IPS-NIHi7 (cell line): Measurements from ENCODE around the gene ANKRD39.

Experiments used
- DNase-seq: peaks from one replicate; pipeline ENCODE4 v3.0.0; 2012; ENCODE audit warnings: mixed read lengths; ENCODE audit errors: extremely low spot score

The ANKRD39 gene

DNA sequence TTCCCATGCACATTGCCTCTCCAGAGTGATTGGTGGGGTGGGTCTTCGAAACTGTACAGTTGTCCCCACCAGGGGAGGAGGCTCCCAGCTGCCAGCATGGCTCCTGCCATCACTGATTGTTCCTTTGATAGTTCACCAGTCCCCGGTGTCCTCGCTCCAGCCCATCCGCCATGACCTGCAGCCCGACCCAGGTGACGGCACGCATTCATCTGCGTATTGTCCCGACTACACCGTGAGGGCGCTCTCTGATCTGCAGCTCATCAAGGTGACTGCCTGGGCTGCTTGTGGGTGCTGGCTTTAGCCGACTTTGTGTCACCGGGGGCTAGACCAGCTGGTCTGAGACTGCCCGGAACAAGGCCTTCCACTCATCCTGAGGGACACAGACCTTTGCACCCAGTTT lies 29.4 kb downstream of the ANKRD39 start:
- DNase-seq = no peak

DNA sequence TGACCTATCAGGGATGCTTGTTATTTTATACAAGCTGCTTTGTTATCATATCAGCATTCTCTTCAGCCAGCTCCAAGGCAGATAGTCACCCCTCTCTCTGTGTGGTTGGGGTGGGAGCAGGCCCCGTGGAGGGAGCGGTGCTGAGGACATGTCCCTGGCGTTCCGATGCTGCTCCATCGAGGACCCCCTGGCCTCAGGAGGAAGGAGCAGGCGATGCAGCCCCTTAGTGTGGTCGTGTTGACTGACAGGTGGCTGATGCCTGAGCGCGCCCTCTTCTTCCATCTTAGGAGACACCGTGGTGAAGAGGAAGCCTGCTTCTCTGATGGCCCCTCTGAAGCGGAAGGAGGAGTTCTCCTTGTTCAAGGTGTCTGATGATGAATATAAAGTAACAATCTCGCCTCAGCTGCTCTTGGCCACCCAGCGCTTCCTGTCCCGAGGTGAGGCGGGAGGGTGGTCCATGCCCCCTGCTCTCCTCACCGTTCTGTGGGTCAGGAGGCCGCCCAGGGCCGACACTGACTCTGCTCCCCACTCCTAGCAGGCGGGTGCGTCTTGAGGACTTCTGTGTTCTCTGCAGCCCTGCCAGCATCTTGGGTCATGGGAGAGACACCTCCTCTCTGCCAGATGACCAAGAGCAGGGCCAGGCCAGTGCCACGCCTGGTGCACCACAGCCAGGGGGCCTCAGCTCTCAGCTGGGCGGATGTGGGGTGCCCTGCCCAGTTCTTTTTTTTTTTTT lies 31.1 kb downstream of the ANKRD39 start:
- DNase-seq = no peak

DNA sequence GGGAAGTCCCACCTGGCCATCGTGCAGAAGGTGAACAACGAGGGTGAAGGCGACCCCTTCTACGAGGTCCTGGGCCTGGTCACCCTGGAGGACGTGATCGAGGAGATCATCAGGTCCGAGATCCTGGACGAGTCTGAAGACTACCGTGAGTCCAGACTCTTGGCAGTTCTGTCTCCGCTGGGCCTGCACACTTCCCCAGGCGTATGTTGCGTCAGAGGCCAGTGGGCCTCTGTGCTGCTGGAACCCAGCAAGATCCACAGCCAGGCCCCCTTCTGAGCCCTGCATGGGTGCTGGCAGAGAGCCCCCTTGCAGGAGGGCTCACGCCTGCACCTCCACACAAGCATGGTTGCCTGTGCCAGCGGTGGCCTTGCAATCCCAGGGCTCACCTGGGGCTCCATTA lies 32.8 kb downstream of the ANKRD39 start:
- no peak for DNase-seq

DNA sequence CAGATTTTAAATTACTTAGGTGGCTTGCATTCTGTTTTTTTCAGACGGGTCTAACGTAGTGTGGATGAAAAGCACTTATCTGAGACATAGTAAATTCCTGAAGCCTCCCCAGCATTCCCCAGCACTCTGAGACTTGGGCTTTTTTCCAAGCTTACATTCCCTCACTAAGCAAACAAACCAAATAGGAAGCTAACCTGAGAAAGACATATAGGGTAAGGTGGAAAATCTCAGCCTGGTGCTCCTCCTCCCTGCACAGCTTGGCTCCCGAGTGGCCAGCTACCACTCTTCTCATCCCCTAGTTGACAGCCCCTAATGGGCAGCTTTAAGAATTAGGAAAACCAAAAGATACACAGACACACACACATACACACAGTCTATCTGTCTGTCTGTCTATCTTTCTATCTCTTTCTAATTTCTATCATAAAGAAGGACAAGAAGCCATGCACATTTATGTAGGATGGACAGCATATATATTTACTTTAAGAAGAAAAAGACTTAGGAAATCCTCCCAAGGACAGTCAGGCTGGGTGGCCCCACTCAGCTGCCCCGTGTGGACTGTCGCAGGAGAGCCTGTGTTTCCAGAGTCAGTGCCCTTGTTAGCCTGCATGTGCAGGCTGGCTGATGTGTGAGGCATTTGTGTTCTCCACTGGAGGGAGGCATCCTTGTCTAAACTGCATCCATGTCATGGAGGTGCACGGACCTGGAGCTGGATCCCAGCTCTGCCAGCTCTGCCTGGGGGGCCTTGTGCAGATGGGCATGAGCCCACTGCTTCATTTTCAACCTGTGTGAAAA lies 33.5 kb downstream of the ANKRD39 start:
- no peak for DNase-seq

DNA sequence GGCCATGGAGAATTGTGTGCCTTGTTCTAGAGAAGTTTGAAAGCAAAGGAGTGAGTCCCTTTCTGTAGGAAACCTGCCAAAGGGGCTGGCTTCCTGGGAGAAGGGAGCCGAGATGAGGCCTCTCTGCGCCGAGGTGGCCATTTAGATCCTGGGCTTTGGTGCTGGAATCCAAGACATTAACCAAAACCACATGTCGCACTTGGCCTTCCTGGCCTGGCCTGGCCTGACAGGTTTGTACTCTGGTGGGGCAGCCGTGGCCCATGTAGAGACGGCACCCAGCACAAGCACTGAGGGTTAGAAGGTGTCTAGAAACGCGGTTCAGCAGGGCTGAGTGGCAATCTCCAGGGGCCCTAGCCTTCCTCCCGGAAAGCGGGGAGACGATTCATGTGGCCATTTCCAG lies 34.6 kb downstream of the ANKRD39 start:
- no peak for DNase-seq

DNA sequence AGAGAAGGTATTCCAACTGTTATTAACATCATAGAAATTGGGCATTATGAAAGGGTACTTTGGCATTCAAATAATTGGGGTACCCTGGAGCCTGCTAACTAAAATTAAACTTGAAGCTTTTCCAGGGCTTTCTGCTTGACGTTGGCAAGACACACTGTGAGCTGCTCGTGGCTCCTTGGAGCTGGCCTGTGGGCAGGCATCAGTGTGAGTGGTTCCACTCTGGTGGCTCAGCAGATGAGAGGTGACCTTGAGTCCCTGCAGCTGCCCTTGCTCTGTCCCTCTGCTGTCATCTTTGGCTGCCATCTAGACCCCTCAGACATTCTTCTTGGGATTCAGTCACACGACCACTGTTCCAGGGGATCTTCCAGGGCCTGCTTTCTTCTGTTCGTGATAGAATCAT lies 35.0 kb downstream of the ANKRD39 start:
- DNase-seq = no peak

DNA sequence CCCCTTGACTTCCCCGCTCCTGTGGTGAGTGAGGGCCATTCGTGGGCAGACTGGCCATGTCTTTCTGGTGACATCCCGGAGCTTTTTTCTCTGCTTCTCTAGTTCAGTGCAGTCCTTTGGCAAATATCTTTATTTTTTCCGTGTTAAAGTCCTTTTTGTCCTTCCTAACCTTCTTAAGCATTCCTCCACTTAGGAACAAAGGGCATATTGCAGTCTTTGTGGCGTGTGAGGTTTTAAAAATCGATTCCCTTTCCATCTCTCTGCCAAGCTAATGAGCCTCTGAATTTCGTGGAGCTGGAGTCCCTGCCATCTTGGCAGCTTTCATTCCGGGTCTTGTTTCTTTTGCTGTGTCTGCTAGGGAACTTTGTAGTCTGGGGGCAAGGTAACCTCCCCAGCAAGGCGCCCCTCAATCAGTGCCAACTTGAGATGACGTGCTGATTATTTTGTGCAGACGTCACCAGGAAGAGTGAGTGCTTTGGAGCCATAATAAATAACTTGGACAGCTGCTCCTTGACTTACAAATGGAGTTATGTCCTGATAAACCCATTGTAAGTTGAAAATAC lies 36.6 kb downstream of the ANKRD39 start:
- DNase-seq = no peak

DNA sequence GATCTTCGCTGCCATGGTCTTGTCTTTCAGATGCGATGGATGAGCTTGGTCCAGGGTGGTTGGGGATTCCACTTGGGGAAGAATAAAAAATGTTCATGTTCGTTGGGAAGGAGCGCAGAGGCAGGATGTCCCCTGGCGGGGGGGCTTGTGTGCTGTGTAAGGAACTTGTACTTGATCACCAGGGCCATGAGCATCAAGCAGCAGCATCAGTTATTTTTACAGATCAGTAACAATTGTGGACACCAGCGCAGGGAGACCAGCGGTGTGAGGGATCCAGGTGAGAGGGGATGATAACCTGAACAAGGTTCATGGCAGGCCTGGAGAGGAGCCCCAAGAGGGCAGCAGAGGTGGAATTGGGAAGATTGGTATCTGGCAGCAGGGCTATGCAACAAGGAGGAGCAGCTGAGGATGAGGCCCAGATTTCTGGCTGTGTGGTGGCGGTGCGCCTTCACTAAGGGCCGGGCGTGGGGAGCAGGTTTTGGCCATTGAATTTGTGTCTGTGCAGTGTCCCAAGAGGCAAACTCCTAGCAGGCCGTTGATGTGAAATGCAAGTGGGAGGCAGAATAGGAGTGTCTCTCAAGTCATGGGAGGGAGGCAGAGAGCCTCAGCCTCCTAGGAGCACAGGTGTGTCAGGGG lies 37.8 kb downstream of the ANKRD39 start:
- DNase-seq = no peak

DNA sequence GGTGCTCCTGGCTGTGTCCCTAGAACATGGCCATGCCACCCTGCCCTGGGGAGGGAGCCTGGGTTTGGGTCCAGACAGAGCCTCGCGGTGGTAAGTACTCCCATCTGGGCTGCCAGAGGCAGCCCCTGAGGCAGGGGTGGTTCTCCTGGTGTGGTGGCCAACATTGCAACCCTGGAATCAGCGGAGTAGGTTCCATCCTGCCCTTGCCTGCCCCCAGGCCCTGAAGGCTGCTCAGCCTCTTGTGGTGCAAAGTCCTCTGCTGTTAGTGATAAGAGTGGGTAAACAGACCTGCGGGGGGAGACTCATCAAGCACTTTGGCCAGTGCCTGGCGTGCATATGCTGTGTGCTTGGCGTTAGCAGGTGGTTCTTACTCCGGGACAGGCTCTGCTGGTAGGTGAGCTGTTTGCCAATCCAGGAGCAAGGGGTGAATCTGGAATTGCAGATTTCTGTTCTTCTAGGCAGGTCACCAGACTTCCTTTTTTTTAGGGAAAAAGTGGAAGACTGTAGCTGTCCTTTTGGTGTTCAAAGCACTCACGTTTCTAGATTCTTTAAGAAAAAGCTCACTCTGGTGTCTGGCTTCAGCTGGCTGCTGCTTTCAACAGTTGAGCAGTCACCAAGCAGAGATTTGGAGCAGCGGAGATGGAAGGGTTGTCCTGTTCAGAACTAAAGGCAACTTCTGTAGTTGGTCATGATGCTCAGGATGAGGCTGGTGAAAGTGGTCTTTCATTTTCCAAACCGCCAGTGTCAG lies 38.5 kb downstream of the ANKRD39 start:
- peak; percentile 33 for DNase-seq

DNA sequence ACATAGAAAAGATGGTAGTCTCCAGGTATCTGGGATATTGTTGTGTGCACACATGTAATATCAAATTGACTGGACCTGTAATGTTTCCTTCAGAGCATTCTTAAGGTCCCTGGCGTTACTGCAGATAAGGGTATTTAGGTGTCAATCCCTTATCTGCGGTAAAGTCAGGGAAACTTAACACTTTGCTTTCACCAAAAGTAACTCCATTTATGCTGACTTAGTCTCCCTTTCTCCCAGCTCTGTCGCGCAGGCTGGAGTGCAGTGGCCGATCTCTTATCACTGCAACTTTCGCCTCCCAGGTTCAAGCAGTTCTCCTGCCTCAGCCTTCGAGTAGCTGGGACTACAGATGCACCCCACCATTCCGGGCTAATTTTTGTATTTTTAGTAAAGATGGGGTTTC lies 39.9 kb downstream of the ANKRD39 start:
- no peak for DNase-seq

DNA sequence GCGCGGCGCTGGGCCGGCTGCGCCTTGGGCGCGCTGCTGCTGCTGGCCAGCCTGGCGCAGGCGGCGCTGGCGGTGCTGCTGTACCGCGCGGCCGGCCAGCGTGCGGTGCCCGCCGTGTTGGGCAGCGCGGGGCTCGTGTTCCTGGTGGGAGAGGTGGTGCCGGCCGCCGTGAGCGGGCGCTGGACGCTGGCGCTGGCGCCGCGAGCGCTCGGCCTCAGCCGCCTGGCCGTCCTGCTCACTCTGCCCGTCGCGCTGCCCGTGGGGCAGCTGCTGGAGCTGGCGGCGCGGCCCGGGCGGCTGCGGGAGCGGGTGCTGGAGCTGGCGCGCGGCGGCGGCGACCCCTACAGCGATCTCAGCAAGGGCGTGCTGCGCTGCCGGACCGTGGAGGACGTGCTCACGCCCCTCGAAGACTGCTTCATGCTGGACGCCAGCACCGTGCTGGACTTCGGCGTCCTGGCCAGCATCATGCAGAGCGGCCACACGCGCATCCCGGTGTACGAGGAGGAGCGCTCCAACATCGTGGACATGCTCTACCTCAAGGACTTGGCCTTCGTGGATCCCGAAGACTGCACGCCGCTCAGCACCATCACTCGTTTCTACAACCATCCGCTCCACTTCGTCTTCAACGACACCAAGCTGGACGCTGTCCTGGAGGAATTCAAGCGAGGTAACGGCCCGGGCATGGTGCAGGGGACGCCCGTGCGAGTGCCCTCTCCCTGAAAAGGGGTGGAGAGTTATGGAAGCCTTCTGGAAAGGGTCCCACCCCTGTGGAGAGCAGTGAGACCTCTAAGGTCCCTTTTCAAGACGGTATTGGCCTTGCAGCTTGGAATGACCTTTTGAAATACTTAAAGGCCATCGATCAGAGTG lies 40.7 kb downstream of the ANKRD39 start:
- no peak for DNase-seq

DNA sequence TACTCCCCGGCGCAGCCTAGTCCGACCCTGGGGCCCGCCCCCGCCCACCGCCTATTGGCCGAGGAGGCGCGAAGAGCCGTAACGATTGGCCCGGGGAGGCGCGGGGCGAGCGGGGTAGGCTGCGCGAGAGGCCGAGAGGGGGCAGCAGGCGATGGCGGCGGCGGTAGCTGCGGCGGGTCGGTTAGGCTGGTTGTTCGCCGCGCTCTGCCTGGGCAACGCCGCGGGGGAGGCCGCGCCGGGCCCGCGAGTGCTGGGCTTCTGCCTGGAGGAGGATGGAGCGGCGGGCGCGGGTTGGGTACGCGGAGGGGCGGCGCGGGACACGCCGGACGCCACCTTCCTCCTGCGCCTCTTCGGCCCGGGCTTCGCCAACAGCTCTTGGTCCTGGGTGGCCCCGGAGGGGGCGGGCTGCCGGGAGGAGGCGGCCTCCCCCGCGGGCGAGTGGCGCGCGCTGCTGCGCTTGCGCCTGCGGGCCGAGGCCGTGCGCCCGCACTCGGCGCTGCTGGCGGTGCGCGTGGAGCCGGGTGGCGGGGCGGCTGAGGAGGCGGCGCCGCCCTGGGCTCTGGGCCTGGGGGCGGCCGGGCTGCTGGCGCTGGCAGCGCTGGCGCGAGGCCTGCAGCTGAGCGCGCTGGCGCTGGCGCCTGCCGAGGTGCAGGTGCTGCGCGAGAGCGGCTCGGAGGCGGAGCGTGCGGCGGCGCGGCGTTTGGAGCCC lies 41.5 kb downstream of the ANKRD39 start, which contains the start of gene CNNM3:
TSS of gene CNNM3 (plus strand) at position 142 of the 709 bp plus-strand sequence. CDS start at position 152, 10 bp downstream.
- peak; percentile 99 for DNase-seq

DNA sequence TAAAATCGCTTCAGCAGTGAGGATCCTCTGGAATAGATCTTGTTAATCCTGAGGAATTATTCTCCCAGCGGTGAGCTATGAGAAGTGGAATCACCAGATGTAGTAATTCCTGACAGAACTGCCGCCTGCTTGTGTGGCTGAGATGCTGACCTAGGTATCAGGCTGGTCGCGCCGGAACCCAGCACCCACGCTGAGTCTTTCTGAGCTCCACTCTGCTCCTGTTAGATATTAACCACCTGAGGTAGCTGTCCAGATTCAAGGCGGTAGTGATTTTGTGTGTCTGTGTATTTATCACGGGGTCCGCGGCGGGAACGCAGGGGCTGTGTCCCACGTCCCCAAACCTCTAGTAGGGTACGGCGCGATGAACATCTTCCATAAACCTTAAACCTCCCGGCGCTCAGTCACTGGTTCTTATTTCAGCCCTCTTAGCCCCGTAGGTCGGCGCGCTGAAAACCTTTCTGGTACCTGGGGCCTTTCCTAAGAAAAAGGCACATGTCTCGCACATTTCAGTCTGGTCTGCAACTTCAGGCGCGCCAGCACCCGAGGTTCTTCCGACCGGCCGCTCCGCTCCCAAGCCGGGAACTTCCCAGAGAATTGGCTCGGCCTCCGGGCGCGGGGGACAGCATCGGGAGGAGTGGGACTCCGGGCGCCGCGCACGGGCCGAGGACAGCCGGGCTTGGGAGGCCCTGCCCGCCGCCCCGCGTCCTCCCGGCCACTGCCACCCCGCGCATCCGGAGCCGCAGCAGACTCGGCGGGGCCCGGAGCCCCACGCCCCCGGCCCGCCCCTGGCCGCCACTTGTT lies 42.3 kb downstream of the ANKRD39 start:
- peak; percentile 31 for DNase-seq

DNA sequence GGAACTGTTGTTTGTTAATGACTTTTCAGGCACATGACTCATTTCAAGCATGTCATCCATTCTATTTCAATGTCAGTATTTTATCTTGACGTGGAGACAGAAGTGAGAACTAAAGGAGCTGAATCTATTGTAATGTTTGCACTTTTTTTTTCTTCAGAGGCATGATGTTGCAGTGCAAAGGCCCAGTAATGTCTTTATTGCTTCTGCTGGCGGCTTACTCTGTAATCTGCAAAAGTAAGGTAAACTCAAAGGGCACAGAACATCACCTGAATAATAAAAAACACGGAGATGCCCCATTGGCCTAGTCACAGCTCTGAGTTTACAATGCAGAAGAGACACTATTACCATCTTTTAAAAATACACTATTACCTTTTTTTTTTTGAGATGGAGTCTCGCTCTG lies 44.2 kb downstream of the ANKRD39 start:
- DNase-seq = no peak

DNA sequence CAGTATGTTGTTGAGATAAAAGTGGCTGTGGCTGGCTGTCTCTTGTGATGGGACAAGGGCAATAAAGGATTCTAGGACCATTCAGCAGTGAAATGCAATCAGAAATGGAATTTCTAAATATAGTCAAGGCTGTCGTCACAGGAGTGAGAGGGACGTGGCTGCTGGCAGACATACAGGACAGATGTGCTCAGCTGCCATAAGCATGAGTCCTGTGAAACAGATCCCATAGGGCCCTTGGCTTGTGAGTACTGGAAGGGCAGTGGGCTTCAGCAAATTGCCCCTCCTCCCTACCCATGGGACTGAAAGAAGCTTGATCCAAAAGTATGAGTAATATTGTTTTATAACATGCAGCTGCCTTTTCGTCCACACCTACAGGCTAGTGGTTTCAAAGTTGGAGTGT lies 45.9 kb downstream of the ANKRD39 start:
- DNase-seq = no peak

DNA sequence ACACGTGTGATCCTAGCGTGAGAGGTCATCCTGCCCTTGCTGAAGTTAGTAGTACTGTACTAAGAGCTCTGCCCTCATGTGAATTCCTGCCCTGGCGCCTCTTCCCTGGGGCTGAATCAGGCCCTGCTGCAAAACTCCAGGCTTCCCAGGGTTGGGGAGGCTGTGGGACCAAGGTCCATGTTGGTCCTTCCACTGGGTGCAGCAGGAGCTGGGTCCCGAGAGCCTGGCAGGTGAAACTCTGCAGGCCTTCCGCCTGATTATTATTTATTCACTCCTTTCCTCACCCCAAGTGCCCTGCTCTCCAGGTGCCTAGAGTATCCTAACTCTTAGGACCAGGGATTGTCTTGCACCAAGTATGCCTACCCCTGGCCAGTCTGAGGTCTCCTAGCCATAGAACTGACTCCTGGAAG lies 47.0 kb downstream of the ANKRD39 start:
- no peak for DNase-seq

DNA sequence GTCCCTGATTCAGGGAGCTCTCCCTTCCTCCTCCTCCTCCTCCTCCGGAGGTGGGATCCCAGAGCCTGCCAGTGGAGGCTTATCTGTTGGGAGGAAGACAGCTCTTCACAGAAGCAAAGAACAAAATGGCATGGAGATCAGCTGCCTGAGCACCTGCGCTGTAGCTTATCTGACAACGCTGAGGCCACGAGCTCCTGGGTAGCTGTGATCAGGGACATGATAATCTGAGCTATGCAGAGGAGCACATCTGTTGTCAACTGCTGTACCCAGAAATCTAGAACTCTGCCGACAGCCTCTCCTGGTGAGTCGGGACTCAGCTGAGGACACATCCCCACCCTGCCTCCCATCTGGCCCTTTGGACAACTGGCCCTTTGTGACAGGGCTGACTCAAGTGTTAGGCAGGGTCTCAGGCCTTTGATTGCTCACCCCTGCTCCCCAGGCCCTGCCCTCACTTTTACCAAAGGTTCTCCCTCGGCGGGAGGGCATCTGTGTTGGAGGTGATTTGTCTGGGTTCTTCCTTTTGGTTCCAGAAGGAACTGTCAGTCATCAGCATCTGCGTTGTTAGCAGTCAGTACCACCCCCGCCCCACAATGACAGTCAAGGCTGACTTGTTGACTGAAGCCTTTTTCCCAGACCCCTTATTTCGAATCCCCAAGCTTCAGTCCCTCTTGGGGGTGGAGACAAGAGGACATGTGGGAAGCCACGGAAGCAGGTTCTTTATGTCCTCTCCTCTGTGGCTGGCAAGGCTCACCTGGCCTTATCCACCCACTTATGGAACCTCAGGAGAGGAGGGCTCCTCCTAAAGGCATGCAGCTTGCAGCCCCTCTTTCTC lies 47.6 kb downstream of the ANKRD39 start:
- DNase-seq = no peak

DNA sequence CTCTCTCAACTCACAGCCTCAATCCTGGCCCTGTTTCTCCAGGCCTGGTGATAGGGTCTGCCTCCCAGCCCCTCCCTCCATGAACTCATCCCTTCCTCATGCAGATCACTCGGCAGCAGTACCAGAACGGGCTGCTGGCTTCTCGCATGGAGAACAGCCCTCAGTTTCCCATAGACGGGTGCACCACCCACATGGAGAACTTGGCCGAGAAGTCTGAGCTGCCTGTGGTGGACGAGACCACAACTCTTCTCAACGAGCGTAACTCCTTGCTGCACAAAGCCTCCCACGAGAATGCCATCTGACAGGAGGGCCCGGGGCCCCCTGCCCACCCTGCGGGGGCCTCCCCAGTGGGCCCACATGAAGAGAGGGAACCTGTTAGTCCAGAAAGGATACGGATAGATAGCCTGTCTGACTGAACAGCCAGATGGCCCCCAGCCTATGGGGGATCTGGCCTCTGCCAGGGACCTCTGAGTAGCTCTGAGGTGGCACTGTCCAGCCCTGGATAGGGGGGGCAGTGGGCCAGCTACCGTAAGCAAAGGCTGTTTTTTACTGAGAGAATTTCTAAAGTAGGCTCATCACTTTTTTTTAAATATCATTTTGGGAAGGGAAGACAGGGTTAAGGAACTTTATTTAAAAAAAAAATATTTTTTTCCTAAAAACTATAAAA lies 48.5 kb downstream of the ANKRD39 start:
- no peak for DNase-seq
